SK-N-SH (cell line): ENCODE measurements around the gene RAPGEF4. TPM values are rescaled to one million over a fixed set of nuclear protein-coding genes. Genes with fewer than 3 reads are reported as not detected.
A peak's percentile ranks its signal among the peaks of the same experiment; 100 is the strongest.

Experiments
- CTCF ChIA-PET: fragments of 300-600, 350-600 bp; formaldehyde crosslinking; extraction: SDS; loops from one replicate; lab custom pipeline; 2021; lab: Yijun Ruan, JAX
- POLR2A ChIA-PET: fragments of 350-600 bp; sonication (Branson Sonifier 250); formaldehyde crosslinking; extraction: SDS; loops from one replicate; lab custom pipeline; 2020; ENCODE audit warnings: antibody characterized with exemption, inconsistent platforms; lab: Yijun Ruan, JAX
- DNase-seq: peaks from one replicate; pipeline ENCODE4 v3.0.0; 2012
- H2AFZ ChIP-seq: fragments of 200-600 bp; sonication (generic); 2 replicates; pipeline ENCODE4 v1.8.1; 2016; ENCODE audit warnings: antibody characterized with exemption, mild to moderate bottlenecking, low read depth
- H3F3A ChIP-seq: fragments of 200-600 bp; sonication (generic); replicated peaks from 2 replicates; pipeline ENCODE3; 2016; ENCODE audit warnings: antibody characterized with exemption, mild to moderate bottlenecking; ENCODE audit not compliant: insufficient read depth
- H3K27ac ChIP-seq, 2 experiments: fragments of 200-500 bp in 1 of 2; fragments of 200-600 bp in 1 of 2; sonication (Bioruptor generic) in 1 of 2; sonication (generic), shearing (Covaris generic) in 1 of 2; 2 replicates each; pipeline versions ENCODE4 v1.5.1 to v1.6.1; 2014 to 2016; ENCODE audit warnings: low read depth in 2 of 2, inconsistent platforms in 1 of 2, low read length in 1 of 2, mild to moderate bottlenecking in 1 of 2, mixed read lengths in 1 of 2
- H3K27me3 ChIP-seq: fragments of 200-600 bp; sonication (generic), shearing (Covaris generic); 2 replicates; pipeline ENCODE4 v1.6.1; 2016; ENCODE audit warnings: mixed run types; ENCODE audit not compliant: insufficient read depth
- H3K36me3 ChIP-seq, 2 experiments: fragments of 200-500 bp in 1 of 2; fragments of 200-600 bp in 1 of 2; sonication (Bioruptor generic) in 1 of 2; sonication (generic) in 1 of 2; replicated peaks in 1 of 2; 2 replicates each; pipeline versions ENCODE3 to v1.5.1; 2014 to 2016; ENCODE audit warnings: low read length in 1 of 2, mild to moderate bottlenecking in 1 of 2; ENCODE audit not compliant: insufficient read depth in 2 of 2, control insufficient read depth in 1 of 2
- H3K4me1 ChIP-seq, 2 experiments: fragments of 200-500 bp in 1 of 2; fragments of 200-600 bp in 1 of 2; sonication (Bioruptor generic) in 1 of 2; sonication (generic), shearing (Covaris generic) in 1 of 2; 2 replicates each; pipeline versions ENCODE4 v1.5.1 to v1.6.1; 2014 to 2016; ENCODE audit warnings: low read depth in 1 of 2, low read length in 1 of 2, mixed run types in 1 of 2; ENCODE audit not compliant: insufficient read depth in 2 of 2, control insufficient read depth in 1 of 2
- H3K4me2 ChIP-seq: fragments of 200-600 bp; sonication (generic), shearing (Covaris generic); 2 replicates; pipeline ENCODE4 v1.6.1; 2017; ENCODE audit warnings: mixed run types
- H3K4me3 ChIP-seq, 2 experiments: fragments of 200-500 bp in 1 of 2; fragments of 200-600 bp in 1 of 2; sonication (Bioruptor generic) in 1 of 2; sonication (generic), shearing (Covaris generic) in 1 of 2; 2 replicates each; pipeline versions ENCODE4 v1.5.1 to v1.8.1; 2014 to 2016; ENCODE audit warnings: low read depth in 2 of 2, inconsistent platforms in 1 of 2, low read length in 1 of 2, mild to moderate bottlenecking in 1 of 2, mixed read lengths in 1 of 2, moderate library complexity in 1 of 2
- H3K79me2 ChIP-seq: fragments of 200-600 bp; sonication (generic); 2 replicates; pipeline ENCODE4 v1.8.1; 2017; ENCODE audit warnings: mild to moderate bottlenecking; ENCODE audit not compliant: insufficient read depth
- H3K9ac ChIP-seq: fragments of 200-600 bp; sonication (generic); 2 replicates; pipeline ENCODE4 v1.6.1; 2017; ENCODE audit warnings: mixed run types
- H3K9me2 ChIP-seq: fragments of 200-600 bp; sonication (generic); 2 replicates; pipeline ENCODE4 v1.6.1; 2017; ENCODE audit warnings: mixed run types
- H3K9me3 ChIP-seq: fragments of 200-600 bp; sonication (generic); 2 replicates; pipeline ENCODE4 v1.6.1; 2017; ENCODE audit warnings: mixed run types, mild to moderate bottlenecking, moderate library complexity
- H4K20me1 ChIP-seq: fragments of 200-600 bp; sonication (generic); 2 replicates; pipeline ENCODE4 v1.6.1; 2017; ENCODE audit warnings: mild to moderate bottlenecking, mixed run types; ENCODE audit not compliant: insufficient read depth
- CHD2 ChIP-seq: fragments of 150-350 bp; IDR thresholded peaks from 2 replicates; pipeline ENCODE4 v1.6.1; 2018; ENCODE audit warnings: low read length; ENCODE audit not compliant: partially characterized antibody
- EP300 ChIP-seq, 2 experiments: IDR thresholded peaks; 2 replicates each; pipeline versions ENCODE4 v1.4.0 to v1.6.1; 2012; ENCODE audit warnings: borderline replicate concordance in 1 of 2, low read depth in 1 of 2, low read length in 1 of 2
- FOSL2 ChIP-seq: IDR thresholded peaks from 2 replicates; pipeline ENCODE4 v1.4.0; 2012; ENCODE audit warnings: low read depth, mild to moderate bottlenecking, moderate library complexity, borderline replicate concordance
- FOXJ3 ChIP-seq: sonication (generic); formaldehyde crosslinking; IDR thresholded peaks from 2 replicates; pipeline ENCODE4 v1.5.1; 2020; ENCODE audit warnings: mild to moderate bottlenecking, missing genetic modification reagents
- GATA2 ChIP-seq: sonication (generic); formaldehyde crosslinking; IDR thresholded peaks from 2 replicates; pipeline ENCODE4 v1.5.0; 2020; ENCODE audit warnings: mild to moderate bottlenecking, missing genetic modification reagents
- JUND ChIP-seq: IDR thresholded peaks from 2 replicates; pipeline ENCODE4 v1.4.0; 2012
- MAX ChIP-seq: IDR thresholded peaks from 2 replicates; pipeline ENCODE4 v1.4.0; 2012; ENCODE audit warnings: low read depth
- MEF2A ChIP-seq: IDR thresholded peaks from 2 replicates; pipeline ENCODE4 v1.4.0; 2012; ENCODE audit warnings: low read depth, borderline replicate concordance
- MXI1 ChIP-seq: IDR thresholded peaks from 2 replicates; pipeline ENCODE4 v1.6.1; 2012; ENCODE audit warnings: mild to moderate bottlenecking, low read depth, low read length, improper control_type of control experiment
- NFIC ChIP-seq: IDR thresholded peaks from 2 replicates; pipeline ENCODE4 v1.4.0; 2012; ENCODE audit warnings: borderline replicate concordance
- RXRA ChIP-seq: IDR thresholded peaks from 2 replicates; pipeline ENCODE4 v1.4.0; 2012; ENCODE audit warnings: low read depth, mild to moderate bottlenecking, borderline replicate concordance
- SIN3A ChIP-seq: IDR thresholded peaks from 2 replicates; pipeline ENCODE4 v1.6.1; 2012; ENCODE audit warnings: low read depth, mild to moderate bottlenecking, low read length, moderate library complexity, borderline replicate concordance
- WGBS: methylation state at CpG from one replicate; pipeline ENCODE4 v1.1.6; 2017; ENCODE audit warnings: low lambda C conversion rate; 5-methylcytosine and 5-hydroxymethylcytosine counted together
- polyA plus RNA-seq, 3 experiments: library from polyadenylated mRNA; depleted of rRNA; stranded (reverse); fragments of >200 nt; gene quantifications; 2 replicates each; pipeline ENCODE4 v1.2.3, GENCODE V29; 2012

Gene RAPGEF4
- polyA plus RNA-seq, 1 of the 3 experiments (the other 2 are of a cell fraction): 0.30 TPM

- DNase-seq: peak; percentile 32
- CTCF ChIA-PET: interaction anchor here (0.7 to 3.9 kb wide), 6 partner anchors 21 to 192 kb away, joined by 3 to 15 read pairs (median 3); no protein-coding TSS in a partner anchor
Observed at GRCh38 chr2:172888714-172889669, 153.3 kb downstream of the RAPGEF4 start.

GRCh38 chr2:172889768-172890430 lies 154.3 kb downstream of the RAPGEF4 start:
- Histone ChIP-seq H3K27ac (peak overlapping the region in 1 of 2 experiments; percentile 94; a peak in 2 of 4 replicates), H2AFZ (peak overlapping the region; percentile 29; the same call in 1 of the 2 replicates), H3K79me2 (no peaks in the 10 kb centered on the region), H3K4me1 (peaks cover 0 to 59% of the 10 kb centered on the region in 2 experiments; a peak in 2 of 4 replicates), H3F3A (no peaks in the 10 kb centered on the region), H3K9me2 (no peaks in the 10 kb centered on the region), H3K27me3 (peaks cover 11% of the 10 kb centered on the region), H4K20me1 (no peaks in the 10 kb centered on the region), H3K9ac (no peak overlapping the region), H3K4me2 (no peak overlapping the region), H3K36me3 (no peaks in the 10 kb centered on the region), H3K4me3 (no peak overlapping the region), H3K9me3 (no peaks in the 10 kb centered on the region)
- POLR2A ChIA-PET: no interaction called here
- TF ChIP-seq CHD2: no peak
- peak; percentile 39; the same call in 1 of the 2 replicates for TF ChIP-seq GATA2 (CRISPR knock-in tag)
- no peak for TF ChIP-seq MEF2A
- TF ChIP-seq EP300 (IDR thresholded peaks at IDR 0.05; ENCODE audit: borderline replicate concordance in 1 of 2, low read depth in 1 of 2, low read length in 1 of 2): peak in 1 of 2 experiments; percentile 60; a peak in 2 of 4 replicates
- no peak for TF ChIP-seq NFIC
- TF ChIP-seq MXI1: peak; percentile 32; the same call in 1 of the 2 replicates
- no peak for TF ChIP-seq FOXJ3 (CRISPR knock-in tag)
- peak; percentile 36 for DNase-seq
- 18% methylated on average over 7 of the region's 7 CpGs for WGBS
- CTCF ChIA-PET: interaction anchor here (1.2 to 2.7 kb wide), 2 partner anchors 42 to 193 kb away, joined by 3 to 11 read pairs; no protein-coding TSS in a partner anchor

More at GRCh38 chr2:172888714-172889669, 153.3 kb downstream of the RAPGEF4 start:
- 38% methylated on average over 10 of the region's 10 CpGs for WGBS
- Histone ChIP-seq H3K79me2 (no peaks in the 10 kb centered on the region), H4K20me1 (no peaks in the 10 kb centered on the region), H3K9me2 (no peaks in the 10 kb centered on the region), H2AFZ (no peak overlapping the region), H3K4me3 (no peak overlapping the region), H3K27me3 (peaks cover 7% of the 10 kb centered on the region), H3K4me1 (peaks cover 0 to 52% of the 10 kb centered on the region in 2 experiments; a peak in 2 of 4 replicates), H3K4me2 (no peak overlapping the region), H3K9me3 (no peaks in the 10 kb centered on the region), H3K9ac (no peak overlapping the region), H3K36me3 (no peaks in the 10 kb centered on the region), H3F3A (no peaks in the 10 kb centered on the region), H3K27ac (peak overlapping the region in 1 of 2 experiments; percentile 94; a peak in 2 of 4 replicates)
- TF ChIP-seq RXRA: no peak
- no peak for TF ChIP-seq JUND
- TF ChIP-seq FOSL2: no peak
- TF ChIP-seq EP300 (IDR thresholded peaks at IDR 0.05; ENCODE audit: borderline replicate concordance in 1 of 2, low read depth in 1 of 2, low read length in 1 of 2): no peak
- TF ChIP-seq SIN3A: no peak
- no peak for TF ChIP-seq MAX
- POLR2A ChIA-PET: no interaction called here
